Measurements from ENCODE around the gene INCENP.

INCENP gene

GRCh38 chr11:62169935-62170334 lies 46.1 kb downstream of the INCENP start:
- TF ChIP-seq CTCF (IDR thresholded peaks at IDR 0.05; ENCODE audit: low read depth, low read length, missing control alignments): no peak
- no peak overlapping the region for H3K4me3 ChIP-seq (replicated peaks; ENCODE audit: low read depth, low read length)
- no peak for DNase-seq (ENCODE audit: extremely low read depth, low read depth)

GRCh38 chr11:62171261-62171723 lies 47.5 kb downstream of the INCENP start:
- H3K4me3 ChIP-seq (replicated peaks; ENCODE audit: low read depth, low read length): no peak overlapping the region
- DNase-seq (ENCODE audit: extremely low read depth, low read depth): peak; percentile 64
- peak; percentile 56 for TF ChIP-seq CTCF (IDR thresholded peaks at IDR 0.05; ENCODE audit: low read depth, low read length, missing control alignments)

GRCh38 chr11:62172294-62172693 lies 48.5 kb downstream of the INCENP start:
- no peak overlapping the region for H3K4me3 ChIP-seq (replicated peaks; ENCODE audit: low read depth, low read length)
- no peak for TF ChIP-seq CTCF (IDR thresholded peaks at IDR 0.05; ENCODE audit: low read depth, low read length, missing control alignments)
- DNase-seq (ENCODE audit: extremely low read depth, low read depth): no peak

GRCh38 chr11:62176766-62177165 lies 53.0 kb downstream of the INCENP start:
- no peak for DNase-seq (ENCODE audit: extremely low read depth, low read depth)
- TF ChIP-seq CTCF (IDR thresholded peaks at IDR 0.05; ENCODE audit: low read depth, low read length, missing control alignments): no peak

GRCh38 chr11:62179995-62180394 lies 56.2 kb downstream of the INCENP start:
- no peak for DNase-seq (ENCODE audit: extremely low read depth, low read depth)
- TF ChIP-seq CTCF (IDR thresholded peaks at IDR 0.05; ENCODE audit: low read depth, low read length, missing control alignments): no peak
- no peak overlapping the region for H3K4me3 ChIP-seq (replicated peaks; ENCODE audit: low read depth, low read length)

More at GRCh38 chr11:62176766-62177165, 53.0 kb downstream of the INCENP start:
- no peak overlapping the region for H3K4me3 ChIP-seq (replicated peaks; ENCODE audit: low read depth, low read length)

GRCh38 chr11:62181097-62181496 lies 57.3 kb downstream of the INCENP start:
- no peak overlapping the region for H3K4me3 ChIP-seq (replicated peaks; ENCODE audit: low read depth, low read length)
- TF ChIP-seq CTCF (IDR thresholded peaks at IDR 0.05; ENCODE audit: low read depth, low read length, missing control alignments): no peak
- DNase-seq (ENCODE audit: extremely low read depth, low read depth): no peak
